ENCODE data around the gene LZTS3. TPM values are rescaled to one million over a fixed set of nuclear protein-coding genes. Genes with fewer than 3 reads are reported as not detected.

The LZTS3 gene
- total and polyA plus RNA-seq, 2 experiments from 2014 or later, result 35.3 to 36.4 TPM

DNA sequence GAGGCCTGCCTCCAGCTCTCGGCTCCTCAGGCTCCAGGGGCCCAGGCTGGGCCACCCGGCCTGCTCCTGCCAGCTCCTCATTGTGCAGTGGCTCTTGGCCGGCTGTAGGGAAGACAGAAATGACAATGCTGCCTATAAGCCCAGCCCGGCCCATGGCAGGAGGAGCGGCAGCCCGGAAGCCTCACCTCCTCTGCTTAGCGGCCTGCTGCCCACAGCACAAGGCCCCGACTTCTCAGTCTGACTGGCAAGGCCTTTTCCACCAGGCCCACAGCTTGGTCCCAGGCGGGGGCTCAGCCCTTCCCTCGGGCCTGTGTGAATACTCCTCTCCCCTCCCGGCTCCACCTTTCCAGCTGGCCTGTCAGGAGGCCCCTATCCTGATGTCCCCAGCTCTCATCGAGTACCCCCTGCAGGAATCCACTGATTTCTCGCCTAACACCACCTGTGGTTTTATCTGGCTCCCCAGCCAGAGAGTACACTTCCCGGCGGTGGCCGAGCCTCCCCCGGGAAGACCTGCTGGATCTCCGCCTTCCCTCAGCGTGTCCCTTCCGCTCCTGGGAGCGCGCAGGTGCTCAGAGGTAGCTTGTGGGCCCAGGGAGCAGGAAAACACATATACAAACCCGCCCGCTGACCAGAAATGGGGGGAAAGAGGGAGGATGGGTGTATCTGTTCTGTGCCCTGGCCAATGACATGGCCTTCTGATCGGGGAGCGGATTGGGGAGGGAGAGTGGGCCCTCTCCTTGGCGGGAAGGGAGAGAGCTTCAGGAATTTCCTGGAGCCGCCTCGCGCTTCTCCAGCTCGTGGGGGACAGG is 30.2 kb upstream of the LZTS3 start:
- WGBS (ENCODE audit: low lambda C conversion rate, missing lambda C conversion rate), result 15% methylated on average over 31 of the region's 31 CpGs
- H3K27ac ChIP-seq, result peak overlapping the region; percentile 94
- H3K27me3 ChIP-seq, result no peaks in the 10 kb centered on the region
- no peaks in the 10 kb centered on the region for H3K36me3 ChIP-seq (replicated peaks; ENCODE audit: insufficient read depth, low read depth)
- H3K9me2 ChIP-seq (replicated peaks; ENCODE audit: insufficient read depth), result no peaks in the 10 kb centered on the region
- H3K4me2 ChIP-seq, result peak overlapping the region; percentile 93
- peak overlapping the region; percentile 82 for H2AFZ ChIP-seq
- H3K79me2 ChIP-seq, result peaks cover 34% of the 10 kb centered on the region
- TF ChIP-seq EZH2 (IDR thresholded peaks at IDR 0.05; ENCODE audit: borderline replicate concordance) (no peak), EZH2phosphoT487 (IDR thresholded peaks at IDR 0.05; ENCODE audit: low read depth, severe bottlenecking, unreplicated experiment) (no peak)
- TF ChIP-seq, protein P1, sequence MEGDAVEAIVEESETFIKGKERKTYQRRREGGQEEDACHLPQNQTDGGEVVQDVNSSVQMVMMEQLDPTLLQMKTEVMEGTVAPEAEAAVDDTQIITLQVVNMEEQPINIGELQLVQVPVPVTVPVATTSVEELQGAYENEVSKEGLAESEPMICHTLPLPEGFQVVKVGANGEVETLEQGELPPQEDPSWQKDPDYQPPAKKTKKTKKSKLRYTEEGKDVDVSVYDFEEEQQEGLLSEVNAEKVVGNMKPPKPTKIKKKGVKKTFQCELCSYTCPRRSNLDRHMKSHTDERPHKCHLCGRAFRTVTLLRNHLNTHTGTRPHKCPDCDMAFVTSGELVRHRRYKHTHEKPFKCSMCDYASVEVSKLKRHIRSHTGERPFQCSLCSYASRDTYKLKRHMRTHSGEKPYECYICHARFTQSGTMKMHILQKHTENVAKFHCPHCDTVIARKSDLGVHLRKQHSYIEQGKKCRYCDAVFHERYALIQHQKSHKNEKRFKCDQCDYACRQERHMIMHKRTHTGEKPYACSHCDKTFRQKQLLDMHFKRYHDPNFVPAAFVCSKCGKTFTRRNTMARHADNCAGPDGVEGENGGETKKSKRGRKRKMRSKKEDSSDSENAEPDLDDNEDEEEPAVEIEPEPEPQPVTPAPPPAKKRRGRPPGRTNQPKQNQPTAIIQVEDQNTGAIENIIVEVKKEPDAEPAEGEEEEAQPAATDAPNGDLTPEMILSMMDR (IDR thresholded peaks at IDR 0.05; ENCODE audit: poor library complexity), result no peak
- no peaks in the 10 kb centered on the region for H4K20me1 ChIP-seq (ENCODE audit: insufficient read depth, poor library complexity, severe bottlenecking)
- no peaks in the 10 kb centered on the region for H3K9me3 ChIP-seq (ENCODE audit: low read depth)
- peak; percentile 41 for DNase-seq (ENCODE audit: low spot score)
- peaks cover 17% of the 10 kb centered on the region for H3K4me1 ChIP-seq (ENCODE audit: insufficient read depth)
- H3K4me3 ChIP-seq, result peak overlapping the region; percentile 92

DNA sequence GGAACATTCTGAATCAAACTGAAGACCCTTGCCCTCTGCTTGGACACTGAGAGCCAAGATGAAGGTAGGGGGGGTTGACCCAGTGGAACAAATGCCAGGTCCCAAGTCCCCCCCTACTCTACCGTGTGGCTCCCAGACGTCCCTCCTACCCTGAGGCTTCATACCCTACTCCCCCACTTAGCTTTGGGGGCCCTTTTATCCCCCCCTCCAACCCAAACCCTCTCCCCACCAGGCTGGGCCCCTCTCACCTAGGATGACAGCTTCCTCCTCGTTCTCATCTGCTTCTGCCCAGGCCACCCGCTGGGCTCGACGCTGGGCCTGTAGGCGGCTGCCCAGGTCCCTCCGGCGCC is 29.6 kb upstream of the LZTS3 start:
- no peak for DNase-seq (ENCODE audit: low spot score)
- H3K79me2 ChIP-seq, result peaks cover 30% of the 10 kb centered on the region
- H3K4me1 ChIP-seq (ENCODE audit: insufficient read depth), result peaks cover 11% of the 10 kb centered on the region
- TF ChIP-seq EZH2phosphoT487 (IDR thresholded peaks at IDR 0.05; ENCODE audit: low read depth, severe bottlenecking, unreplicated experiment) (no peak), EZH2 (IDR thresholded peaks at IDR 0.05; ENCODE audit: borderline replicate concordance) (no peak)
- H4K20me1 ChIP-seq (ENCODE audit: insufficient read depth, poor library complexity, severe bottlenecking), result no peaks in the 10 kb centered on the region
- no peak overlapping the region for H2AFZ ChIP-seq
- peak overlapping the region; percentile 94 for H3K27ac ChIP-seq
- peak overlapping the region; percentile 93 for H3K4me2 ChIP-seq
- H3K9me2 ChIP-seq (replicated peaks; ENCODE audit: insufficient read depth), result no peaks in the 10 kb centered on the region
- 57% methylated on average over 9 of the region's 9 CpGs for WGBS (ENCODE audit: low lambda C conversion rate, missing lambda C conversion rate)
- no peaks in the 10 kb centered on the region for H3K27me3 ChIP-seq
- H3K4me3 ChIP-seq, result peak overlapping the region; percentile 92
- no peaks in the 10 kb centered on the region for H3K36me3 ChIP-seq (replicated peaks; ENCODE audit: insufficient read depth, low read depth)
- H3K9me3 ChIP-seq (ENCODE audit: low read depth), result no peaks in the 10 kb centered on the region

DNA sequence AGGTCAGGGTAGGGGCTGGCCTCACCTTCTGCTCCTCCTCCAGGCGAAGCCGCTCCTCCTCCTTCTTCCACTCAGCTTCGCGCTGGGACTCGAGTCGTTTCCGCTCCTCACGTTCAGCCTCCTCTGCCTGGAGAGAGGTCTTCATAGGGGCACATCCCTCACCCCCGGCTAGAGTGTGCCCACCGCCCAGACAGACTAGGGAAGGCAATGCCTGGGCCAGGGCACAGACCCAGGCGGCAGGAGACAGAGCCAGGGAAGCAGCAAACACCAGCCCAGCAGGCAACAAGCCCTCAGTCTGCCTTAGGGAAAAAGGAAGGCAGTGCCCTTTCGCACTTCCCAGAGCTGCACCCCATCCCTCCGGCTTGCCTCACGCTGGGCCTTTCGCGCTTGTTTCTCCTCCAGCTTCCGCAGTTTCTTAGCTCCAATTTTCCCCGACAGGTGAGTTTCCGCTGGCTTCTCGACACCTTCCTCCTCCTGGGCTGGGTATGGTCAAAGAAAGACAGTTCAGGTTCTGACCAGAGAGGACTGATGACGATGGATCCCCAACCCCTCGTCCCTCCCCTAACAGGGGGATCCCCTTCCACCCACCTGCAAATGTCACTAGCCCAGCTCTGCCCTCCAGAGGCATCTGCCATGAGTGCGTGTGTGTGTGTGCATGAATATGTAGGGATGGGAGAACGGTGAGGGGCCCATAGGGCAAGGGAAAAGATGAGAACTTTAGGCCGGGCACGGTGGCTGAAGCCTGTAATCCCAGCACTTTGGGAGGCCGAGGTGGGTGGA is 26.8 kb upstream of the LZTS3 start:
- Histone ChIP-seq H3K4me3 (no peak overlapping the region), H3K4me2 (no peak overlapping the region), H3K79me2 (peaks cover 28% of the 10 kb centered on the region), H3K27ac (no peak overlapping the region), H4K20me1 (ENCODE audit: insufficient read depth, poor library complexity, severe bottlenecking) (no peaks in the 10 kb centered on the region), H3K4me1 (ENCODE audit: insufficient read depth) (peaks cover 11% of the 10 kb centered on the region), H3K36me3 (replicated peaks; ENCODE audit: insufficient read depth, low read depth) (no peaks in the 10 kb centered on the region), H3K9me3 (ENCODE audit: low read depth) (no peaks in the 10 kb centered on the region), H3K27me3 (no peaks in the 10 kb centered on the region), H3K9me2 (replicated peaks; ENCODE audit: insufficient read depth) (no peaks in the 10 kb centered on the region), H2AFZ (no peak overlapping the region)
- 96% methylated on average over 27 of the region's 27 CpGs for WGBS (ENCODE audit: low lambda C conversion rate, missing lambda C conversion rate)
- TF ChIP-seq EZH2phosphoT487 (IDR thresholded peaks at IDR 0.05; ENCODE audit: low read depth, severe bottlenecking, unreplicated experiment) (no peak), EZH2 (IDR thresholded peaks at IDR 0.05; ENCODE audit: borderline replicate concordance) (no peak)
- TF ChIP-seq, protein P1 (IDR thresholded peaks at IDR 0.05; ENCODE audit: poor library complexity), result no peak
- no peak for DNase-seq (ENCODE audit: low spot score)

DNA sequence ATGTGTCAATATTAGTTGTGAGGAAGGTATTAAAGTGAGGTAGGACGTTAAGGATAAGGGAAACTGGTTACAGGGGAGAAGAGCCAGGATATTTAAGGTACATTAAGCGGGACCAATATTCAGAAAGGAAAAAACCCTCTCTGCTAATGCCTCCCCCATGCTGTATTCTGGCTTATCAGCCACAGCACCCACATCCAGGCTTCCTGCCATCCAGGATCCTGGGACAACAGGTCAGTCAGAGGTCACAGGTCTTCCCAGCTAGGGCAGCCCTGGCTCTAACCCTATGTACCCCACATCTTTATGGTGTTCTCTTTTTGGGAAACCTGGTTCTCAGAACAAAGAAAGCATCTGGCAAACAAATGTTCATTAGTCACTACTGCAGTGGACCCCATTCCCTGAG is 25.9 kb upstream of the LZTS3 start:
- H3K9me3 ChIP-seq (ENCODE audit: low read depth), result no peaks in the 10 kb centered on the region
- no peaks in the 10 kb centered on the region for H3K27me3 ChIP-seq
- no peak overlapping the region for H3K27ac ChIP-seq
- H3K9me2 ChIP-seq (replicated peaks; ENCODE audit: insufficient read depth), result no peaks in the 10 kb centered on the region
- no peak overlapping the region for H2AFZ ChIP-seq
- H3K79me2 ChIP-seq, result peaks cover 24% of the 10 kb centered on the region
- no peak for DNase-seq (ENCODE audit: low spot score)
- no peaks in the 10 kb centered on the region for H4K20me1 ChIP-seq (ENCODE audit: insufficient read depth, poor library complexity, severe bottlenecking)
- TF ChIP-seq EZH2 (IDR thresholded peaks at IDR 0.05; ENCODE audit: borderline replicate concordance), result no peak
- TF ChIP-seq EZH2phosphoT487 (IDR thresholded peaks at IDR 0.05; ENCODE audit: low read depth, severe bottlenecking, unreplicated experiment), result no peak
- TF ChIP-seq, protein P1 (IDR thresholded peaks at IDR 0.05; ENCODE audit: poor library complexity), result no peak
- peaks cover 11% of the 10 kb centered on the region for H3K4me1 ChIP-seq (ENCODE audit: insufficient read depth)
- no peak overlapping the region for H3K4me2 ChIP-seq
- no peaks in the 10 kb centered on the region for H3K36me3 ChIP-seq (replicated peaks; ENCODE audit: insufficient read depth, low read depth)
- H3K4me3 ChIP-seq, result no peak overlapping the region
- 75% methylated on average over 2 of the region's 2 CpGs for WGBS (ENCODE audit: low lambda C conversion rate, missing lambda C conversion rate)
